Karpas-422 (cell line): Measurements from ENCODE around the gene RAC2. TPM values are rescaled to one million over a fixed set of nuclear protein-coding genes. Genes with fewer than 3 reads are reported as not detected.
A peak's percentile ranks its signal among the peaks of the same experiment; 100 is the strongest.

Experiments used
- DNase-seq: peaks from one replicate; pipeline ENCODE4 v3.0.0-alpha.2; 2015
- H2AFZ ChIP-seq: fragments of 200-600 bp; sonication (generic); 2 replicates; pipeline ENCODE4 v1.6.1; 2014; ENCODE audit warnings: antibody characterized with exemption, low read length, mixed read lengths
- H3K27ac ChIP-seq: fragments of 200-600 bp; sonication (generic); 2 replicates; pipeline ENCODE4 v1.5.1; 2014; ENCODE audit warnings: mild to moderate bottlenecking, low read length, moderate library complexity
- H3K27me3 ChIP-seq: fragments of 200-600 bp; sonication (generic); 2 replicates; pipeline ENCODE4 v1.6.1; 2014; ENCODE audit warnings: low read length, mixed read lengths
- H3K36me3 ChIP-seq: fragments of 200-600 bp; sonication (generic); 2 replicates; pipeline ENCODE4 v1.6.1; 2014; ENCODE audit warnings: low read length, mixed read lengths; ENCODE audit not compliant: insufficient read depth
- H3K4me1 ChIP-seq: fragments of 200-600 bp; sonication (generic); 2 replicates; pipeline ENCODE4 v1.6.1; 2014; ENCODE audit warnings: mild to moderate bottlenecking, low read length, mixed read lengths
- H3K4me2 ChIP-seq: fragments of 200-600 bp; sonication (generic); 2 replicates; pipeline ENCODE4 v1.6.1; 2014; ENCODE audit warnings: low read length, low read depth, mild to moderate bottlenecking; ENCODE audit not compliant: poor library complexity, severe bottlenecking
- H3K4me3 ChIP-seq: fragments of 200-600 bp; sonication (generic); 2 replicates; pipeline ENCODE4 v1.5.1; 2014; ENCODE audit warnings: mild to moderate bottlenecking, antibody characterized with exemption, low read length, mixed read lengths
- H3K79me2 ChIP-seq: fragments of 200-600 bp; sonication (generic); 2 replicates; pipeline ENCODE4 v1.6.1; 2014; ENCODE audit warnings: mild to moderate bottlenecking, low read length, mixed read lengths
- H3K9ac ChIP-seq: fragments of 200-600 bp; sonication (generic); 2 replicates; pipeline ENCODE4 v1.6.0; 2014; ENCODE audit warnings: low read length
- H3K9me2 ChIP-seq: fragments of 200-600 bp; sonication (generic), shearing (Covaris generic); replicated peaks from 2 replicates; pipeline ENCODE4 v1.6.0; 2014; ENCODE audit warnings: mild to moderate bottlenecking, low read length, moderate library complexity; ENCODE audit not compliant: insufficient read depth
- H3K9me3 ChIP-seq: fragments of 300-700, 200-600 bp; sonication (generic); 2 replicates; pipeline ENCODE4 v1.6.1; 2014; ENCODE audit warnings: low read length, mixed read lengths
- H4K20me1 ChIP-seq: fragments of 200-600 bp; sonication (generic); 2 replicates; pipeline ENCODE4 v1.6.1; 2014; ENCODE audit warnings: mild to moderate bottlenecking, antibody characterized with exemption, low read length, low read depth; ENCODE audit not compliant: insufficient read depth
- total RNA-seq: library from RNA; depleted of rRNA; stranded (reverse); fragments of >200 nt; shearing (Covaris generic); gene quantifications from 2 replicates; pipeline ENCODE4 v1.2.3, GENCODE V29; 2014; ENCODE audit warnings: low replicate concordance

Gene RAC2
- total RNA-seq, 1 experiment from 2014 or later, result 294 TPM

GRCh38 chr22:37226514-37226913 is 17.6 kb downstream of the RAC2 start:
- Histone ChIP-seq H2AFZ (no peak overlapping the region), H4K20me1 (peaks cover 39% of the 10 kb centered on the region), H3K9me3 (no peaks in the 10 kb centered on the region), H3K27me3 (no peaks in the 10 kb centered on the region), H3K27ac (no peak overlapping the region), H3K4me1 (peaks cover 29% of the 10 kb centered on the region), H3K79me2 (no peaks in the 10 kb centered on the region), H3K4me3 (no peak overlapping the region), H3K36me3 (peaks cover 47% of the 10 kb centered on the region), H3K4me2 (no peak overlapping the region), H3K9ac (no peak overlapping the region), H3K9me2 (no peaks in the 10 kb centered on the region)
- DNase-seq, result no peak

- Histone ChIP-seq H3K27ac (no peak overlapping the region), H3K27me3 (no peaks in the 10 kb centered on the region), H3K4me1 (peaks cover 24% of the 10 kb centered on the region), H2AFZ (no peak overlapping the region), H3K4me3 (no peak overlapping the region), H3K79me2 (no peaks in the 10 kb centered on the region), H3K9ac (no peak overlapping the region), H3K4me2 (no peak overlapping the region), H3K36me3 (peaks cover 47% of the 10 kb centered on the region), H4K20me1 (peaks cover 39% of the 10 kb centered on the region), H3K9me2 (no peaks in the 10 kb centered on the region), H3K9me3 (no peaks in the 10 kb centered on the region)
- no peak for DNase-seq
These were observed 18.0 kb downstream of the RAC2 start for GRCh38 chr22:37226087-37226486.

- Histone ChIP-seq H3K79me2 (no peaks in the 10 kb centered on the region), H3K27me3 (no peaks in the 10 kb centered on the region), H3K4me3 (no peak overlapping the region), H3K9me3 (no peaks in the 10 kb centered on the region), H3K36me3 (peaks cover 47% of the 10 kb centered on the region), H3K9me2 (no peaks in the 10 kb centered on the region), H3K27ac (no peak overlapping the region), H2AFZ (no peak overlapping the region), H3K9ac (no peak overlapping the region), H3K4me2 (no peak overlapping the region), H3K4me1 (peaks cover 22% of the 10 kb centered on the region), H4K20me1 (peaks cover 39% of the 10 kb centered on the region)
- DNase-seq, result peak; percentile 68
These were observed 18.6 kb downstream of the RAC2 start for GRCh38 chr22:37225481-37225880.

DNA sequence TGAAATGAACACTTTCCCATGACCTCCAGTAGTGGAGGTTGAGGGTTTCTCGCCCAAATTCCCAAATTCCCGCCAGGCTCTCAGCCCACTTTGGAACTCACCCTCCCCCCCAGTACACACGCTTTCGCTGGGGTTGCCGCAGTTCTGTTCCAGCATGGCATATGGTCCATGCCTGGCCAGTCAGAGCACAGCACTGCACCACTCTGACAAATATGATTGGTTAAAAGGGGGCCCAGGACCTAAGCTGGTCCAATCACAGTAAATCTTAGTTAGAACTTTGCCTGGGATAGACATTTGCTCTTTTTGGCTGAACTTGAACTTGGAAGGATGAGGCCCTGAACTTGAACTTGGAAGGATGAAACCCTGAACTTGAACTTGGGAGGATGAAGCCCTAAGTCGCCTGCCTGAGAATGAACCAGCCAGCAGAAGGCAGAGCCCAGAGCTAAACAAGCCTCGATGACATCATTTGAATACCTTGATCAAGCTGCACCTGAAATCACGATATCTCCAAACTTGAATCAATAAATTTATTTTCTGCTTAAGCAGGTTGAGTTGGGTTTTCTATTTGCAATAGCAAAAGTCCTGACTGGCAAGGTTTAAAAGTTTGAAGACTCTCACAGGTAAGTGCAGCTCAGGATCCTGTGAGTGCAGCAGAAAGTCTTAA is 19.2 kb downstream of the RAC2 start:
- no peak overlapping the region for H3K27ac ChIP-seq
- no peak overlapping the region for H3K4me2 ChIP-seq
- no peaks in the 10 kb centered on the region for H3K9me2 ChIP-seq
- H3K9ac ChIP-seq, result no peak overlapping the region
- no peaks in the 10 kb centered on the region for H3K79me2 ChIP-seq
- no peak overlapping the region for H3K4me3 ChIP-seq
- DNase-seq, result no peak
- H3K36me3 ChIP-seq, result peaks cover 47% of the 10 kb centered on the region
- H3K9me3 ChIP-seq, result no peaks in the 10 kb centered on the region
- no peak overlapping the region for H2AFZ ChIP-seq
- H3K4me1 ChIP-seq, result peaks cover 21% of the 10 kb centered on the region
- no peaks in the 10 kb centered on the region for H3K27me3 ChIP-seq
- H4K20me1 ChIP-seq, result peaks cover 39% of the 10 kb centered on the region

DNA sequence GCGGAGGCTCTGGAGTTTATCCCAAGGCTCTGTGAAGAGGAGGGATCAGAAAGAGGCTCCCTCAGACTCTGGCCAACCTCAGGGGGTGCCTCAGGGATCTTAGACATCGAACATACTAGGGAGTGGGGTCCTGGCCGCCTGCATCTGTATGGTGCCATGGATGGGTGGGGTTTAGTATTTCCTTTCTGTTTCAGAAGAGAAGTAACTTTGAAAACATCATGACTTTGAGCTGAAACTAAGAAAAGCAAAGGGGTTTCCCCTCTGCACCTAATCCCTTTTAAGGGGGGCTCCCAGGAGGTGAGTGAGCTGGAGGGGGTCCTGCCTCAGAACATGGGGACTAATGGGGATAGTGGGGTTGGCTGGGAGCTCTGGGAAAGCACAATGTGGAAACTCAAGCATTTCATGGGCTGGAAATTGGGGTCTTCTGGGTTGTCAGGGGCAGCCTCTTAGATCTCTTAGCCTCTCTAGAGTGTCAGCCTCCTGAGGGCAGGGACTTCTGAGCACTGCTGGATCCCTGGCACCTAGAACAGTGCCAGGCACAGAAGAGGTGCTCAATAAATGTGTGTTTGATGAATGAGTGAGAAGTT is 20.0 kb downstream of the RAC2 start:
- no peak for DNase-seq

GRCh38 chr22:37222440-37222971 is 21.6 kb downstream of the RAC2 start:
- H2AFZ ChIP-seq, result no peak overlapping the region
- no peak overlapping the region for H3K9ac ChIP-seq
- H3K4me3 ChIP-seq, result no peak overlapping the region
- H3K4me1 ChIP-seq, result peaks cover 26% of the 10 kb centered on the region
- H3K9me2 ChIP-seq, result no peaks in the 10 kb centered on the region
- no peaks in the 10 kb centered on the region for H3K27me3 ChIP-seq
- peaks cover 20% of the 10 kb centered on the region; the same call in 1 of the 2 replicates for H4K20me1 ChIP-seq
- H3K9me3 ChIP-seq, result no peaks in the 10 kb centered on the region
- H3K79me2 ChIP-seq, result no peaks in the 10 kb centered on the region
- no peak overlapping the region for H3K4me2 ChIP-seq
- H3K36me3 ChIP-seq, result peaks cover 26% of the 10 kb centered on the region
- no peak for DNase-seq
- no peak overlapping the region for H3K27ac ChIP-seq

More for the DNA sequence above, 20.0 kb downstream of the RAC2 start:
- H3K79me2 ChIP-seq, result no peaks in the 10 kb centered on the region
- H4K20me1 ChIP-seq, result peaks cover 34% of the 10 kb centered on the region
- H3K36me3 ChIP-seq, result peaks cover 39% of the 10 kb centered on the region
- peaks cover 21% of the 10 kb centered on the region for H3K4me1 ChIP-seq
- H3K9me2 ChIP-seq, result no peaks in the 10 kb centered on the region
- H3K4me2 ChIP-seq, result no peak overlapping the region
- no peak overlapping the region for H3K4me3 ChIP-seq
- no peaks in the 10 kb centered on the region for H3K9me3 ChIP-seq
- H3K27me3 ChIP-seq, result no peaks in the 10 kb centered on the region
- H3K27ac ChIP-seq, result no peak overlapping the region
- H3K9ac ChIP-seq, result no peak overlapping the region
- no peak overlapping the region for H2AFZ ChIP-seq

DNA sequence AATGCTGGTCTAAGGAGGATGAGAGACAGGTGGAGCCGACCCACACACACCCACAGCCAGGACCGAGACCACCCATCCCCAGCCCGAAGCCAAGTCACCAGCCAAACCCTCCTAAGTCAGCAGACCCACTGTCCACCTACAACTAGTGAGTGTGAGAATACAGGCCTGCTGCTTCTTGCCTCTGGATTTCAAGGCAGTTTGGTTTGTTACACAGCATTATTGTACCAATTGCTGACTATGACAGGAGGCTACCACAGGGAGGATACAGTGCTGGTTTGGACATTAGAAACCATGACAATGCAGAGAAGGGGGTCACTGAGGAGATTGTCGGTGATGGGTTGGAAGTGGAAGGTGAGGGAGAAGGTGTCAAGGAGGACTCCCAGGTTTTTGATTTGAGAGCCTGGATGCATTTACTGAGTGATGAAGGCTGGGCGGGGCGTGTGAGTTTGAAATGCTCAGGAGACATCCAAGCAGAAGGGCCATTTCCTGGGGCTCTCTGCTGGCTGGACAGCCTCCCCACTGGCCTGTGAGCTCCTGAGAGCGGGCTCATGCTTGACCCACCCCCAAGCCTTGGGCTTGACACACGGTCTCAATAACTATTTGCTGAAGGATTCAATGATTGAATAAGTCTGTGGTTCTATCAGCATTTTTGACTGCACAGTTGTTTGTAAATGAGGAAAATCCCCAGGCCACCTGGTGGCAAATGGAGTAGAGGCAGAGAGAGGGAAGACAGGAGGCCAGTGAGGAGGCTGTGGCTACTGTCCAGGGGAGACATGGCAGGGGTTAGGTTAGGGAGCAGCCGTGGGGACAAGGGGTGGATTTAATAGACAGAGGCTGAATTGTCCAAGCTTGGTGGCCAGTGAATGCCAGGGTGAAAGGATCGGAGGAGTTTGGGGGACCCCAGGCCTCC is 22.4 kb downstream of the RAC2 start:
- Histone ChIP-seq H3K36me3 (peaks cover 26% of the 10 kb centered on the region), H4K20me1 (peaks cover 20% of the 10 kb centered on the region; the same call in 1 of the 2 replicates), H3K9ac (no peak overlapping the region), H3K27ac (no peak overlapping the region), H3K27me3 (no peaks in the 10 kb centered on the region), H2AFZ (no peak overlapping the region), H3K79me2 (no peaks in the 10 kb centered on the region), H3K4me1 (peaks cover 26% of the 10 kb centered on the region), H3K9me3 (no peaks in the 10 kb centered on the region), H3K4me2 (no peak overlapping the region), H3K4me3 (no peak overlapping the region), H3K9me2 (no peaks in the 10 kb centered on the region)
- no peak for DNase-seq

DNA sequence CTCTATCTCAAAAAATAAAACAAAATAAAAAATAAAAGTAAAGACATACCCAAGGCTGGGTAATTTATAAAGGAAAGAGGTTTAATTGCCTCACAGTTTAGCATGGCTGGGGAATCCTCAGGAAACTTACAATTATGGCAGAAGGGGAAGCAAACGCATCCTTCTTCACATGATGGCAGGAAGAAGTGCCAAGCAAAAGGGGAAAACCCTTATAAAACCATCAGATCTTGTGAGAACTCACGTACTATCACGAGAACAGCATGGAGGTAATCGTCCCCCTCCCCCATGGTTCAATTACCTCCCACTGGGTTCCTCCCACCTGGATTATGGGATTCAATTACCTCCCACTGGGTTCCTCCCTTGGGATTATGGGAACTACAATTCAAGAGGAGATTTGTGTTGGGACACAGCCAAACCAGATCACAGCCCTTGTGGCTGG is 23.5 kb downstream of the RAC2 start:
- no peaks in the 10 kb centered on the region for H3K79me2 ChIP-seq
- DNase-seq, result no peak

More for the DNA sequence above, 23.5 kb downstream of the RAC2 start:
- Histone ChIP-seq H2AFZ (no peak overlapping the region), H3K4me1 (peaks cover 26% of the 10 kb centered on the region), H3K9me3 (no peaks in the 10 kb centered on the region), H3K36me3 (peaks cover 16% of the 10 kb centered on the region; the same call in 1 of the 2 replicates), H3K4me2 (no peak overlapping the region), H3K9ac (no peak overlapping the region), H3K9me2 (no peaks in the 10 kb centered on the region), H3K27ac (no peak overlapping the region), H3K4me3 (no peak overlapping the region), H4K20me1 (peaks cover 10% of the 10 kb centered on the region; the same call in 1 of the 2 replicates), H3K27me3 (no peaks in the 10 kb centered on the region)
